Cardiac fibroblast (primary cell): ENCODE measurements around the gene ITPKA.
A peak's percentile ranks its signal among the peaks of the same experiment; 100 is the strongest.

Experiments used
- DNase-seq, 2 donors: peaks; one replicate each; pipeline versions ENCODE4 v3.0.0 to v3.0.0-alpha.2; 2010; ENCODE audit warnings: low read depth in 2 of 2
- H3K4me3 ChIP-seq, 2 donors: replicated peaks in 1 of 2; 1 replicate in 1 of 2; 2 replicates in 1 of 2; pipeline ENCODE4 v1.5.1; 2011; ENCODE audit warnings: low read depth in 2 of 2, low read length in 2 of 2, mild to moderate bottlenecking in 2 of 2, moderate library complexity in 1 of 2
- CTCF ChIP-seq: IDR thresholded peaks from one replicate; pipeline ENCODE4 v1.5.1; 2011; ENCODE audit warnings: low read depth, mild to moderate bottlenecking, low read length, inconsistent platforms

The ITPKA gene

DNA sequence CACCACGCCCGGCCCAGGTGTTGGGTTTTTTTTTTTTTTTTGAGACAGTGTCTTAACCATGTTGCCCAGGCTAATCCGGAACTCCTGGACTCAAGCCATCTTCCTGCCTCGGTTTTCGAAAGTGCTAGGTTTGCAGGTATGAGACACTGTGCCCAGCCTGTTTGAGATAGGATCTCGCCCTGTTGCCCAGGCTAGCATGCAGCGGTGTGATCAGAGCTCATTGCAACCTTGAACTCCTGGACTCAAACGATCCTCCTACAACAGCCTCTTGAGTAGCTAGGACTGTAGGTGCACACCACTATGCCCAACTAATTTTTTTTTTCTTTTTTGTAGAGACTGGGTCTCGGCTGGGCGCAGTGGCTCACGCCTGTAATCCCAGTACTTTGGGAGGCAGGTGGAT is 20.3 kb upstream of the ITPKA start:
- no peak for TF ChIP-seq CTCF
- H3K4me3 ChIP-seq: no peak overlapping the region
- DNase-seq: no peak

GRCh38 chr15:41474436-41474835 is 19.2 kb upstream of the ITPKA start:
- TF ChIP-seq CTCF: no peak
- H3K4me3 ChIP-seq: no peak overlapping the region
- DNase-seq: no peak

DNA sequence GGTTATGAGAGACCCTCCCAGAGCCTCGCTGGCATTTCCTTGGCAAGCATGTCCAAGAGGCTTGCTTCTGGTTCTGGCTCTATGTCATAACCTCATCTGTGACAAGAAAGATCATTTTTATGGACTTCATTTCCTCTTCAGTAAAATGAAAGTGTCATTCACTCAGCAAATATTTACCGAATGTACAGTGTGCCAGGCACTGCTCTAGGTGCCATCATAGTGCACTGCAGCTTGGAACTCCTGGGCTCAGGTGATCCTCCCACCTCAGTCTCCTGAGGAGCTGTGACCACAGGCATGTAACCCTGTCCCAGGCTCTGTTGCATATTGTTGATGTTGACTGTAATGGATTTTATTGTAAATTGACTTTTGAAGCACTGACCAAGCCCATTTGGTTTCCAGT is 18.7 kb upstream of the ITPKA start:
- no peak for TF ChIP-seq CTCF
- H3K4me3 ChIP-seq: no peak overlapping the region
- no peak for DNase-seq

DNA sequence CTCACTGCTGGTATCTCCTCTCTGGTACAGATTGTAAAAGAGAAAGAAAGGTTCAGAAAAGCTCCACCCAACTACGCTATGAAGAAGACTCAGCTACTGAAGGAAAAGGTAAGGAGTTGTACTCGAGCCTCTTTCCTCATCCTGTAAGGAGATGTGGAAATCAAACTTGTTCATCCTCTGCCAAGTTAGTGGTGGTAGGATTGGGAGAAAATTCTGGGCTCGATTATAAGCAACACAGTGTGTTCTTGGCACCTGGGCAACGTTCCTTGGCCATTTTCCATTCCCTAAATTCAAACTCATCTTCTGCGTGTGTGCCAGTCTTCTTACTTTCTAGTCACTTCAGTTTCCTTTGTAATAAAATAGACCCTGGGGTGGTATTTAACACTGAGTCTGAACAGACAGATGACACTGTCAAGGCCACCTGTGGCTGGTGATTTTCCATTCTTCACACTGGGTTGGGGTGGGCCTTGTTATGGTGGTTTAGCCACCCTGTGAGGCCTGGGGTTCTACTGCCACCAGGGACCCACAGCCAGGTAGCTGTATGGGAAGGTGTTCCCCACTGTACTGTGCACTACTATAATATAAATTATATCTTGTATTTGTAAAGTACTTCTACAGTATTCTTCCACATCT is 17.1 kb upstream of the ITPKA start:
- no peak overlapping the region for H3K4me3 ChIP-seq
- DNase-seq: peak; percentile 11 to 42
- no peak for TF ChIP-seq CTCF

GRCh38 chr15:41480396-41481140 is 13.1 kb upstream of the ITPKA start:
- no peak for DNase-seq
- H3K4me3 ChIP-seq: no peak overlapping the region
- no peak for TF ChIP-seq CTCF

GRCh38 chr15:41482110-41482877 is 11.4 kb upstream of the ITPKA start:
- DNase-seq: no peak
- TF ChIP-seq CTCF: no peak
- H3K4me3 ChIP-seq: no peak overlapping the region
